H1 (cell line): ENCODE results near the gene GAPT. TPM values are rescaled to one million over a fixed set of nuclear protein-coding genes. Genes with fewer than 3 reads are reported as not detected.

ENCODE experiments used
- CTCF ChIA-PET: fragments of 300-600 bp; sonication (Branson Sonifier 250); formaldehyde crosslinking; loops from one replicate; lab custom pipeline; 2021; ENCODE audit not compliant: partially characterized antibody; lab: Charles Lee
- POLR2A ChIA-PET: fragments of 300-600 bp; sonication (Branson Sonifier 250); formaldehyde crosslinking; loops from one replicate; lab custom pipeline; 2021; ENCODE audit warnings: inconsistent platforms; ENCODE audit not compliant: partially characterized antibody; lab: Charles Lee
- DNase-seq, 2 experiments: peaks; one replicate each; pipeline versions ENCODE4 v3.0.0 to v3.0.0-alpha.2; 2010 to 2022; ENCODE audit warnings: low spot score in 2 of 2, low read depth in 1 of 2, mixed read lengths in 1 of 2
- FAIRE-seq: peaks from 2 replicates; lab custom pipeline; 2011; peaks lifted over from hg19 to GRCh38; lab: Jason Lieb, UNC
- H2AFZ ChIP-seq: 2 replicates; pipeline ENCODE4 v1.8.1; 2012; ENCODE audit warnings: low read length, inconsistent platforms
- H2AK5ac ChIP-seq: 2 replicates; pipeline ENCODE4 v1.6.1; 2013; ENCODE audit warnings: low read depth, low read length
- H2BK120ac ChIP-seq: replicated peaks from 2 replicates; pipeline ENCODE3; 2013; ENCODE audit warnings: low read depth, low read length, inconsistent platforms
- H2BK12ac ChIP-seq: 2 replicates; pipeline ENCODE4 v1.6.1; 2013; ENCODE audit warnings: low read depth, low read length
- H2BK15ac ChIP-seq: 2 replicates; pipeline ENCODE4 v1.6.1; 2013; ENCODE audit warnings: low read length
- H2BK20ac ChIP-seq: 2 replicates; pipeline ENCODE4 v1.6.1; 2013; ENCODE audit warnings: low read length
- H2BK5ac ChIP-seq: 2 replicates; pipeline ENCODE4 v1.6.1; 2013; ENCODE audit warnings: low read depth, low read length
- H3K14ac ChIP-seq: 2 replicates; pipeline ENCODE4 v1.6.1; 2013; ENCODE audit warnings: inconsistent platforms; ENCODE audit not compliant: insufficient read length
- H3K18ac ChIP-seq: 2 replicates; pipeline ENCODE4 v1.6.1; 2013; ENCODE audit warnings: low read length; ENCODE audit errors: extremely low read depth
- H3K23ac ChIP-seq: 2 replicates; pipeline ENCODE4 v1.6.1; 2013; ENCODE audit warnings: inconsistent platforms; ENCODE audit not compliant: insufficient read length
- H3K23me2 ChIP-seq: 2 replicates; pipeline ENCODE4 v1.6.1; 2013; ENCODE audit warnings: low read depth, low read length
- H3K27ac ChIP-seq: 2 replicates; pipeline ENCODE4 v1.6.1; 2011; ENCODE audit warnings: low read depth, low read length, inconsistent platforms
- H3K27me3 ChIP-seq, 4 experiments: replicated peaks in 1 of 4; 1 replicate in 1 of 4; 2 replicates in 3 of 4; pipeline versions ENCODE4 v1.6.1 to v1.8.1; 2011 to 2013; ENCODE audit warnings: low read length in 3 of 4, mild to moderate bottlenecking in 3 of 4, inconsistent platforms in 2 of 4, mixed read lengths in 2 of 4, moderate library complexity in 1 of 4; ENCODE audit not compliant: control insufficient read depth in 3 of 4, insufficient read depth in 3 of 4; ENCODE audit errors: extremely low read depth in 1 of 4
- H3K36me3 ChIP-seq, 4 experiments: 2 replicates each; pipeline versions ENCODE4 v1.6.1 to v1.8.1; 2011 to 2013; ENCODE audit warnings: mild to moderate bottlenecking in 4 of 4, low read length in 3 of 4, moderate library complexity in 2 of 4, control low read depth in 1 of 4, inconsistent platforms in 1 of 4; ENCODE audit not compliant: insufficient read depth in 4 of 4, control insufficient read depth in 2 of 4
- H3K4ac ChIP-seq: replicated peaks from 2 replicates; pipeline ENCODE3; 2013; ENCODE audit warnings: low read length, low read depth, mixed read lengths, inconsistent platforms; ENCODE audit not compliant: insufficient read length
- H3K4me1 ChIP-seq, 4 experiments: replicated peaks in 1 of 4; 1 replicate in 1 of 4; 2 replicates in 3 of 4; pipeline versions ENCODE4 v1.6.1 to v1.8.1; 2011 to 2013; ENCODE audit warnings: low read length in 3 of 4, inconsistent platforms in 2 of 4, mixed read lengths in 1 of 4; ENCODE audit not compliant: insufficient read depth in 4 of 4, control insufficient read depth in 3 of 4
- H3K4me2 ChIP-seq, 2 experiments: 2 replicates each; pipeline versions ENCODE4 v1.6.1 to v1.8.1; 2011 to 2013; ENCODE audit warnings: low read depth in 2 of 2, low read length in 2 of 2, control low read depth in 1 of 2, inconsistent platforms in 1 of 2, mild to moderate bottlenecking in 1 of 2; ENCODE audit not compliant: insufficient read depth in 1 of 2
- H3K4me3 ChIP-seq, 4 experiments: fragments of 200-600, 300-600 bp in 1 of 4; sonication (generic), shearing (Covaris generic), sonication (Bioruptor Twin) in 1 of 4; 2 replicates each; pipeline versions ENCODE4 v1.5.1 to v1.8.1; 2011 to 2016; ENCODE audit warnings: low read length in 4 of 4, low read depth in 3 of 4, control low read depth in 2 of 4, inconsistent platforms in 2 of 4, mild to moderate bottlenecking in 2 of 4, mixed read lengths in 1 of 4, moderate library complexity in 1 of 4; ENCODE audit not compliant: insufficient read depth in 2 of 4; ENCODE audit errors: extremely low read depth in 1 of 4
- H3K56ac ChIP-seq: replicated peaks from 2 replicates; pipeline ENCODE3; 2013; ENCODE audit warnings: low read depth, mild to moderate bottlenecking, mixed read lengths, low read length, inconsistent platforms; ENCODE audit not compliant: insufficient read length
- H3K79me1 ChIP-seq: 2 replicates; pipeline ENCODE4 v1.6.1; 2013; ENCODE audit warnings: low read depth, low read length, control low read depth
- H3K79me2 ChIP-seq, 2 experiments: 2 replicates each; pipeline versions ENCODE4 v1.6.1 to v1.8.1; 2012 to 2013; ENCODE audit warnings: low read length in 2 of 2, mild to moderate bottlenecking in 2 of 2, inconsistent platforms in 1 of 2; ENCODE audit not compliant: insufficient read depth in 2 of 2, control insufficient read depth in 1 of 2
- H3K9ac ChIP-seq, 4 experiments: replicated peaks in 1 of 4; 1 replicate in 1 of 4; 2 replicates in 3 of 4; pipeline versions ENCODE4 v1.6.1 to v1.8.1; 2011 to 2013; ENCODE audit warnings: low read depth in 3 of 4, low read length in 3 of 4, control low read depth in 2 of 4, mild to moderate bottlenecking in 2 of 4, moderate library complexity in 2 of 4, inconsistent platforms in 1 of 4; ENCODE audit errors: extremely low read depth in 1 of 4
- H3K9me3 ChIP-seq, 2 experiments: 2 replicates each; pipeline versions ENCODE4 v1.6.1 to v1.8.1; 2012 to 2013; ENCODE audit warnings: mild to moderate bottlenecking in 2 of 2, moderate library complexity in 2 of 2, control low read depth in 1 of 2, inconsistent platforms in 1 of 2, low read depth in 1 of 2, low read length in 1 of 2, mixed read lengths in 1 of 2; ENCODE audit not compliant: insufficient read depth in 2 of 2
- H4K20me1 ChIP-seq, 2 experiments: replicated peaks in 1 of 2; 2 replicates each; pipeline versions ENCODE3 to v1.8.1; 2011 to 2013; ENCODE audit warnings: inconsistent platforms in 2 of 2, low read length in 2 of 2, mild to moderate bottlenecking in 1 of 2; ENCODE audit not compliant: insufficient read depth in 2 of 2, control insufficient read depth in 1 of 2
- H4K5ac ChIP-seq: 2 replicates; pipeline ENCODE4 v1.6.1; 2013; ENCODE audit warnings: low read length, low read depth, mixed read lengths, inconsistent platforms; ENCODE audit not compliant: insufficient read length
- H4K8ac ChIP-seq: 2 replicates; pipeline ENCODE4 v1.8.0; 2013; ENCODE audit warnings: mild to moderate bottlenecking, moderate library complexity, low read length, inconsistent platforms; ENCODE audit not compliant: insufficient read depth; ENCODE audit errors: extremely low read depth
- H4K91ac ChIP-seq: replicated peaks from 2 replicates; pipeline ENCODE3; 2013; ENCODE audit warnings: low read length, mixed read lengths, inconsistent platforms; ENCODE audit not compliant: insufficient read length
- ASH2L ChIP-seq: fragments of 200-600, 300-600 bp; sonication (generic); IDR thresholded peaks from one replicate; pipeline ENCODE4 v1.7.1; 2017; ENCODE audit warnings: low read length
- PHF8 ChIP-seq: fragments of 200-600 bp; sonication (generic); conservative IDR thresholded peaks from 2 replicates; pipeline ENCODE4 v1.7.1; 2012; ENCODE audit warnings: low read depth, mild to moderate bottlenecking, inconsistent platforms, low read length, moderate library complexity
- RBBP5 ChIP-seq: IDR thresholded peaks from 2 replicates; pipeline ENCODE4 v1.7.1; 2012; ENCODE audit warnings: low read depth, mild to moderate bottlenecking, inconsistent platforms, low read length, moderate library complexity, borderline replicate concordance
- TAF1 ChIP-seq: IDR thresholded peaks from 2 replicates; pipeline ENCODE4 v1.6.1; 2011; ENCODE audit warnings: mild to moderate bottlenecking, low read depth, low read length
- WGBS, 2 experiments: shearing (Covaris generic) in 1 of 2; methylation state at CpG; one replicate each; pipeline versions ENCODE4 v1.1.6 to v1.1.7; 2013 to 2015; ENCODE audit warnings: low lambda C conversion rate in 2 of 2, mixed read lengths in 2 of 2, inconsistent platforms in 1 of 2, low coverage in 1 of 2, missing lambda C conversion rate in 1 of 2; ENCODE audit not compliant: insufficient replicate concordance in 2 of 2, insufficient coverage in 1 of 2, insufficient read length in 1 of 2; ENCODE audit errors: extremely low coverage in 1 of 2, missing lambda C conversion rate in 1 of 2; 5-methylcytosine and 5-hydroxymethylcytosine counted together
- polyA plus RNA-seq, 7 experiments: library from polyadenylated mRNA; depleted of rRNA in 3 of 7; stranded (reverse) in 5 of 7; unstranded in 2 of 7; fragments of >200 nt in 5 of 7; fragments of 200-250 nt in 2 of 7; gene quantifications; 1 replicate in 5 of 7; 2 replicates in 1 of 7; 4 replicates in 1 of 7; pipeline versions ENCODE4 v1.2.1 to v1.2.3, GENCODE V29; 2011 to 2013; ENCODE audit warnings: missing spikeins in 2 of 7, mixed read lengths in 2 of 7
- total RNA-seq: library from RNA; stranded (reverse); fragmentation: NEBNext Ultra II Directional; extraction: Animal tissue kit (Norgen Biotek cat#: 25700); gene quantifications from 2 replicates; pipeline ENCODE4 v1.2.1, GENCODE V29; 2021

GAPT gene
- total and polyA plus RNA-seq, 2 of the 8 experiments (the other 6 are each of a cell fraction or from before 2014, with no cell fraction given), result not detected

GRCh38 chr5:58497386-58497785 is 6.2 kb downstream of the GAPT start:
- POLR2A ChIA-PET, result no interaction called here
- Histone ChIP-seq H3K18ac (no peak overlapping the region), H4K91ac (no peak overlapping the region), H4K5ac (no peak overlapping the region), H3K4ac (no peak overlapping the region), H4K8ac (no peak overlapping the region), H2AFZ (no peak overlapping the region), H3K4me3 (no peak overlapping the region), H3K14ac (no peak overlapping the region), H2BK12ac (no peak overlapping the region), H3K9ac (no peak overlapping the region), H3K9me3 (no peaks in the 10 kb centered on the region), H3K79me2 (no peaks in the 10 kb centered on the region), H2BK15ac (0 out of 2 replicates have a peak overlapping the region, but pooled peaks have one; percentile 65), H4K20me1 (no peaks in the 10 kb centered on the region), H2BK20ac (no peak overlapping the region), H3K56ac (no peak overlapping the region), H3K23ac (no peak overlapping the region), H2BK5ac (no peak overlapping the region), H3K4me1 (no peaks in the 10 kb centered on the region), H2AK5ac (no peak overlapping the region), H3K27ac (no peak overlapping the region), H3K79me1 (no peaks in the 10 kb centered on the region), H3K4me2 (no peak overlapping the region), H3K27me3 (peaks cover 0 to 1% (median 0%) of the 10 kb centered on the region in 4 experiments; a peak in 1 of 7 replicates), H2BK120ac (no peak overlapping the region), H3K23me2 (no peaks in the 10 kb centered on the region), H3K36me3 (no peaks in the 10 kb centered on the region)
- no peak for FAIRE-seq
- WGBS, 2 experiments, result 89% methylated on average over 5 of the region's 5 CpGs; no CpG with 5 or more reads in 1 of the 2 experiments
- CTCF ChIA-PET, result interaction anchor here (0.7 to 10.1 kb wide), 30 partner anchors 9 to 1083 kb away, joined by 3 to 201 read pairs (median 4); no protein-coding TSS in a partner anchor
- DNase-seq, result no peak
- TF ChIP-seq PHF8, result no peak
- no peak for TF ChIP-seq TAF1
- no peak for TF ChIP-seq ASH2L
- no peak for TF ChIP-seq RBBP5
